Esophagus squamous epithelium (tissue), 4 donors: ENCODE results near the gene ZNF831.

Experiments used
- POLR2A ChIP-seq, 4 donors: fragments of 450-650 bp; IDR thresholded peaks; one replicate each; pipeline ENCODE4 v1.6.1; 2017; ENCODE audit warnings: antibody characterized with exemption in 4 of 4, mild to moderate bottlenecking in 4 of 4, moderate library complexity in 3 of 4
- TF ChIP-seq, protein P1 (sequence below), 6 experiments: fragments of 450-650 bp in 4 of 6; fragments of 200-600 bp in 2 of 6; sonication (generic) in 2 of 6; IDR thresholded peaks; one replicate each; pipeline ENCODE4 v1.5.1; 2016 to 2019; ENCODE audit warnings: antibody characterized with exemption in 6 of 6, mild to moderate bottlenecking in 4 of 6, moderate library complexity in 4 of 6

DNA sequence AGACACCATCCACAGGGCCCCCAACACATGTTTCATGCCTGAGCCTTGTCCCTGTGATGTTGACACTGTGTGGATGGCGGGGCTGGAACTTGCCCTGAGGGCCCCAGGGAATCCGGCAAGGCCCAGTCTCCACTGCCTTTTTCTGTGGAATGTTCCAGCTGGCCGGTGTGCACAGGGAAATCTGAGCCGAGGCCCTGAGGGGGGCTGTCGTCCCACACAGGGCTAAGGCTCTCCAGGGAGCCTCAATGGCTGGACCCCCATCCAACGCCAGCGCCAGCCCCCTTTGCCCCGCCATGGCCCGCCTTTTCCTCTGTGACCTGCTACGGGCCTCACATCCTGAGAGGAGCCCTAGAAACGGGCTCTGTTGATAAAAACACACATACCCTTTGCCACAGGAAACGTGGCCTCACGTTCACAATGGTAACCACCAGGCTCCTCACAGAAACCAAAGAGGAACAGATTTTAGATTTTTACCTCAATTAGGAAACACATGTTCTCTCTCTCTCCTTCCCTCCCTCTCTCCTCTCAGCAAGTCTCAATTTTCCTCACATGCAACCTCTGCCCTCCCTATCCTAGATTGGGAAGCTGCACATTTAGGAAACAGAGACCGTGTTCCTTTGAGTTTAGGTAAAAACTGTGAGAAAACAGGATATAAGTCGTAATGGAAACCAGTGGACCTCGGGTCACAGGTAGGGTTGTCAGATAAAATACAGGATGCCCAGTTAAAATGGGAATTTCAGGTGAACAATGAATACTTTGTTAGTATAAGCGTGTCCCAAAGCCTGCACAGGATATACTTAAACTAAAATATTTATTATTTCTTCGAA is 13.7 kb upstream of the ZNF831 start:
- TF ChIP-seq, protein P1, sequence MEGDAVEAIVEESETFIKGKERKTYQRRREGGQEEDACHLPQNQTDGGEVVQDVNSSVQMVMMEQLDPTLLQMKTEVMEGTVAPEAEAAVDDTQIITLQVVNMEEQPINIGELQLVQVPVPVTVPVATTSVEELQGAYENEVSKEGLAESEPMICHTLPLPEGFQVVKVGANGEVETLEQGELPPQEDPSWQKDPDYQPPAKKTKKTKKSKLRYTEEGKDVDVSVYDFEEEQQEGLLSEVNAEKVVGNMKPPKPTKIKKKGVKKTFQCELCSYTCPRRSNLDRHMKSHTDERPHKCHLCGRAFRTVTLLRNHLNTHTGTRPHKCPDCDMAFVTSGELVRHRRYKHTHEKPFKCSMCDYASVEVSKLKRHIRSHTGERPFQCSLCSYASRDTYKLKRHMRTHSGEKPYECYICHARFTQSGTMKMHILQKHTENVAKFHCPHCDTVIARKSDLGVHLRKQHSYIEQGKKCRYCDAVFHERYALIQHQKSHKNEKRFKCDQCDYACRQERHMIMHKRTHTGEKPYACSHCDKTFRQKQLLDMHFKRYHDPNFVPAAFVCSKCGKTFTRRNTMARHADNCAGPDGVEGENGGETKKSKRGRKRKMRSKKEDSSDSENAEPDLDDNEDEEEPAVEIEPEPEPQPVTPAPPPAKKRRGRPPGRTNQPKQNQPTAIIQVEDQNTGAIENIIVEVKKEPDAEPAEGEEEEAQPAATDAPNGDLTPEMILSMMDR (IDR thresholded peaks at IDR 0.05): no peak
- peak in 1 of 4 donors; percentile 25 for TF ChIP-seq POLR2A (IDR thresholded peaks at IDR 0.05)
